Measurements from ENCODE around the gene ARAP2.

ARAP2 gene

GRCh38 chr4:36189511-36190226 lies 54.6 kb downstream of the ARAP2 start:
- no peaks in the 10 kb centered on the region for H4K20me1 ChIP-seq (ENCODE audit: control insufficient read depth, insufficient read depth, low read depth, low read length)
- no peaks in the 10 kb centered on the region for H3K9me2 ChIP-seq (replicated peaks; ENCODE audit: control insufficient read depth, low read length)
- no peaks in the 10 kb centered on the region for H3K4me1 ChIP-seq (ENCODE audit: control insufficient read depth, low read length)
- H3K9me3 ChIP-seq (ENCODE audit: control insufficient read depth, insufficient read depth, low read length) = no peaks in the 10 kb centered on the region
- TF ChIP-seq CTCF (IDR thresholded peaks at IDR 0.05; ENCODE audit: low read depth, low read length, poor library complexity, severe bottlenecking) (no peak), EZH2phosphoT487 (IDR thresholded peaks at IDR 0.05; ENCODE audit: borderline replicate concordance, low read length) (no peak)
- H3K27me3 ChIP-seq (ENCODE audit: control insufficient read depth, low read length) = no peaks in the 10 kb centered on the region
- no peaks in the 10 kb centered on the region for H3K79me2 ChIP-seq (ENCODE audit: control insufficient read depth, low read length)
- H3F3A ChIP-seq (ENCODE audit: control insufficient read depth, insufficient read depth) = no peaks in the 10 kb centered on the region
- H3K4me2 ChIP-seq (ENCODE audit: low read length) = no peak overlapping the region
- no peak overlapping the region for H3K4me3 ChIP-seq (ENCODE audit: low read length)
- no peaks in the 10 kb centered on the region for H3K36me3 ChIP-seq (ENCODE audit: control insufficient read depth, low read length)
- no peak overlapping the region for H3K27ac ChIP-seq (ENCODE audit: low read depth, low read length)

DNA sequence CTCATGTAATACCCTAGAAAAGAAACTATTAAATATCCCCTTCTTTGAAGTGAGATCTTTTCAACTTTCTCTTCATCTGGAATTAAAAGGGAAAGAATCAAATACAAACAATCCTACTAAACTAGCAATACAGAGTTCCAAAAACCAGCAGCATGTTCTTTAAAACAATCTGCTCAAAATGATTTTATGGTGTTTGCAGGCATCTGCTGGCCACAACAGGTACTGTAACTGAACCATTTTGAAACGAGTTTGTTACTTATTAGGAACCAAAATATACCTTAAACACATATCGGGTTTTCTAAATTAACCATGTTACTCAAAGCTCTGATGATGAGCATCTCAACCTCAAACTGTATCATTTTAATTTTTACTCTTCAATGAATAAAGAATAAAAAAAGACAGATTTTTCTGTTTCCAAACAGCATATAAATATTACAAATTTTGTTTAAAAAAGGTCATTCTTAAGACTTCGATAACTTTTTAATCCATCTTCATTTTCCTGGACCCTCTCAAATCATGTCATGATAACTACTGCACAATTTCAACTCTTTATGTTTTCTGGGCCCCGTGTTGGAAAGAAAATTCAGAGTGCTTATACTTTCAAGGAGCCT lies 56.5 kb downstream of the ARAP2 start:
- no peaks in the 10 kb centered on the region for H3K9me2 ChIP-seq (replicated peaks; ENCODE audit: control insufficient read depth, low read length)
- no peak overlapping the region for H3K4me3 ChIP-seq (ENCODE audit: low read length)
- no peaks in the 10 kb centered on the region for H3K9me3 ChIP-seq (ENCODE audit: control insufficient read depth, insufficient read depth, low read length)
- no peaks in the 10 kb centered on the region for H3K4me1 ChIP-seq (ENCODE audit: control insufficient read depth, low read length)
- no peaks in the 10 kb centered on the region for H3K36me3 ChIP-seq (ENCODE audit: control insufficient read depth, low read length)
- H3F3A ChIP-seq (ENCODE audit: control insufficient read depth, insufficient read depth) = no peaks in the 10 kb centered on the region
- no peak overlapping the region for H3K4me2 ChIP-seq (ENCODE audit: low read length)
- no peak overlapping the region for H3K27ac ChIP-seq (ENCODE audit: low read depth, low read length)
- no peaks in the 10 kb centered on the region for H3K27me3 ChIP-seq (ENCODE audit: control insufficient read depth, low read length)
- TF ChIP-seq CTCF (IDR thresholded peaks at IDR 0.05; ENCODE audit: low read depth, low read length, poor library complexity, severe bottlenecking) = peak; percentile 21
- TF ChIP-seq EZH2phosphoT487 (IDR thresholded peaks at IDR 0.05; ENCODE audit: borderline replicate concordance, low read length) = no peak
- no peaks in the 10 kb centered on the region for H4K20me1 ChIP-seq (ENCODE audit: control insufficient read depth, insufficient read depth, low read depth, low read length)
- H3K79me2 ChIP-seq (ENCODE audit: control insufficient read depth, low read length) = no peaks in the 10 kb centered on the region

- Histone ChIP-seq H3F3A (ENCODE audit: control insufficient read depth, insufficient read depth) (no peaks in the 10 kb centered on the region), H3K27ac (ENCODE audit: low read depth, low read length) (no peak overlapping the region), H3K79me2 (ENCODE audit: control insufficient read depth, low read length) (no peaks in the 10 kb centered on the region)
Measured at GRCh38 chr4:36183665-36184393, 60.5 kb downstream of the ARAP2 start.

More at GRCh38 chr4:36183665-36184393, 60.5 kb downstream of the ARAP2 start:
- Histone ChIP-seq H3K4me2 (ENCODE audit: low read length) (no peak overlapping the region), H3K4me1 (ENCODE audit: control insufficient read depth, low read length) (no peaks in the 10 kb centered on the region), H3K27me3 (ENCODE audit: control insufficient read depth, low read length) (no peaks in the 10 kb centered on the region), H3K36me3 (ENCODE audit: control insufficient read depth, low read length) (no peaks in the 10 kb centered on the region), H3K9me3 (ENCODE audit: control insufficient read depth, insufficient read depth, low read length) (no peaks in the 10 kb centered on the region), H3K4me3 (ENCODE audit: low read length) (no peak overlapping the region), H4K20me1 (ENCODE audit: control insufficient read depth, insufficient read depth, low read depth, low read length) (no peaks in the 10 kb centered on the region), H3K9me2 (replicated peaks; ENCODE audit: control insufficient read depth, low read length) (no peaks in the 10 kb centered on the region)
- TF ChIP-seq EZH2phosphoT487 (IDR thresholded peaks at IDR 0.05; ENCODE audit: borderline replicate concordance, low read length) = no peak
- TF ChIP-seq CTCF (IDR thresholded peaks at IDR 0.05; ENCODE audit: low read depth, low read length, poor library complexity, severe bottlenecking) = no peak
